ENCODE results near the gene SPTLC3.

Gene SPTLC3

DNA sequence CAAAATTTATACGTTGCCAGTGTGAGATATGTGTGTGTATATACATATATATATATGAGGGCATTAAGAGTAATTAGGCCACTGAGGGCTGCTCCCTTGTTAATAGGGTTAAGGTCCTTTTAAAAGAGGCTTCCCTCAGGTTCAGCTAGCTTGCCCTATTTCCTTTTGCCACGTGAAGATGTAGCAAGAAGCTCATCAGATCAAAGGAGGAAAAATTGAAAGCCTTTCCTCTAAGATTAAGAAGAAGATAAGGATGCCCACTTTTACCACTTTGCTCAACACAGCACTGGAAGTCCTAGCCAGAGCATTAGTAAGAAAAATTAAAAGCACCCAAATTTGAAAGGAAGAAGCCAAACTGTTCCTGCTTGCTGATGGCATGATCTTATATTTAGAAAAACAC, 179.1 kb downstream of the SPTLC3 start:
- TF ChIP-seq, protein P1, sequence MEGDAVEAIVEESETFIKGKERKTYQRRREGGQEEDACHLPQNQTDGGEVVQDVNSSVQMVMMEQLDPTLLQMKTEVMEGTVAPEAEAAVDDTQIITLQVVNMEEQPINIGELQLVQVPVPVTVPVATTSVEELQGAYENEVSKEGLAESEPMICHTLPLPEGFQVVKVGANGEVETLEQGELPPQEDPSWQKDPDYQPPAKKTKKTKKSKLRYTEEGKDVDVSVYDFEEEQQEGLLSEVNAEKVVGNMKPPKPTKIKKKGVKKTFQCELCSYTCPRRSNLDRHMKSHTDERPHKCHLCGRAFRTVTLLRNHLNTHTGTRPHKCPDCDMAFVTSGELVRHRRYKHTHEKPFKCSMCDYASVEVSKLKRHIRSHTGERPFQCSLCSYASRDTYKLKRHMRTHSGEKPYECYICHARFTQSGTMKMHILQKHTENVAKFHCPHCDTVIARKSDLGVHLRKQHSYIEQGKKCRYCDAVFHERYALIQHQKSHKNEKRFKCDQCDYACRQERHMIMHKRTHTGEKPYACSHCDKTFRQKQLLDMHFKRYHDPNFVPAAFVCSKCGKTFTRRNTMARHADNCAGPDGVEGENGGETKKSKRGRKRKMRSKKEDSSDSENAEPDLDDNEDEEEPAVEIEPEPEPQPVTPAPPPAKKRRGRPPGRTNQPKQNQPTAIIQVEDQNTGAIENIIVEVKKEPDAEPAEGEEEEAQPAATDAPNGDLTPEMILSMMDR (IDR thresholded peaks at IDR 0.05; ENCODE audit: low read depth, low read length, missing control alignments): no peak
- DNase-seq (ENCODE audit: low read depth): no peak
- no peak overlapping the region for H3K4me3 ChIP-seq (ENCODE audit: low read depth, low read length)

DNA sequence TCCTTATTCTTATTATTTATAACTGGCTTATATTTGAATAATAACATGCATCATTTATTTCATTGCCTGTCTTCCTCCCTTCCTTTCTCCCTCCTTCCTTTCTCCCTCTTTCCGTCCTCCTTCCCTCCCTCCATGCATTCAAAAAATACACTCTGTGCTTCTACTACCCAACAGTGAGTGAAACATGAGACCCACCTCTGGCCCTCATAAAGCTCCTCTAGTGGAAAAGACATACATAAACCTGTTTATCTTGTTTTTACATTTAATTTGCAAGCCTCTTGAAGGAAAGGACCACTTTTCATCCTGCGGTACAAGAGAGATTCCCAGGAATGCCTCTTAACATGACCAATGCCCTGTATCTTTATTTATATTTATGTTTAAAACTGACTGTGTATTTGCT, 190.5 kb downstream of the SPTLC3 start:
- TF ChIP-seq, protein P1 (IDR thresholded peaks at IDR 0.05; ENCODE audit: low read depth, low read length, missing control alignments): no peak
- no peak for DNase-seq (ENCODE audit: low read depth)
- no peak overlapping the region for H3K4me3 ChIP-seq (ENCODE audit: low read depth, low read length)

DNA sequence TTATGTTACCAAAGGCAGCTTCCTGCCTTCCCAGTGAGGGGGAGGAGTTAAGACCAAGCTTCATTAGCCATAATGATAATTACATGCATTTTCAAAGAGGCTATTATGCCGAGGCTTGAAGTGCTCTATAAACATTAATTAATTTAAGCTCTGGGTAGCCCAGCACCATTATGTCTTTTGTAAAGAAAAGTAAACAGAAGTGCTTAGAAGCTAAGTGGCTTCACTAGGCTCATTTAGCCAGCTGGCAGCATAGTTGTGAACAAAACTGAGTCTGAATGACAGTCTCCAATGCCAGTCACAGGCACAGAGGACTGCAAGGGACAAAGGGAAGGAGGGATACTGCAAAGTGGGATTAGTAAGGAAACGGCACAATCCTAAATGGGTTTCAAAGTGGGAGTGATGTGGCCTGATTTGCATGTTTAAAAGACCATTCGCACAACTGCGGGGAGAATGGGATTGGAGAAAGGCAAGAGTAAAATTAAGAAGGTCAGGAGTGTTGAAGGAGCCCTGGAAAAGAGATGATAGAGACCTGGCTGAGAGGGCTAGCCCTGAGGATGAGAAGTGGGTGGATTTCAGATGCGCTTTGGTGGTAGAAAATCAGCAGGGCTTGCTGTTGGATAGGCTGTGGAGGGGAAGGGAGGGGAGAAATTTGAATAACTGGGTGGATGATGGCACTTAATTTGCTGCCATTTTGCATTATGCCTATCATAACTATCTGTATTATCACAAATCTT, 192.2 kb downstream of the SPTLC3 start:
- no peak overlapping the region for H3K4me3 ChIP-seq (ENCODE audit: low read depth, low read length)
- TF ChIP-seq, protein P1 (IDR thresholded peaks at IDR 0.05; ENCODE audit: low read depth, low read length, missing control alignments): no peak
- no peak for DNase-seq (ENCODE audit: low read depth)

DNA sequence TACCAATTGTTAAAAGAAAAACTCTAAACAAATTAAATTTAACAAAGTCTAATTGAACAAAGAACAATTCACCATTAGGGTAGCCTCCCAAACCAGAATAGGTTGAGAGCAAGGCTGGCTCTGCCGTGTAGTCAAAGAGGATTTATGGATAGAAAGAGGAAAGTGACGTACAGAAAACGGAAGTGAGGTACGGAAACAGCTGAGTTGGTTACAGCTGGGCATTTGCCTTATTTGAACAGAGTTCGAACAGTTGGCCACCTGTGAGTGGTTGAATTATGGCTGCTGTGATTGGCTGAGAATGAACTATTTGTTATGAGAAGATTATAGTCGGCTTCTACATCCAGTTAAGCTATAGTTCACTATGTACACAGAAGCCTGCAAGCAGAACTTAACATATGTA, 193.8 kb downstream of the SPTLC3 start:
- no peak for DNase-seq (ENCODE audit: low read depth)

DNA sequence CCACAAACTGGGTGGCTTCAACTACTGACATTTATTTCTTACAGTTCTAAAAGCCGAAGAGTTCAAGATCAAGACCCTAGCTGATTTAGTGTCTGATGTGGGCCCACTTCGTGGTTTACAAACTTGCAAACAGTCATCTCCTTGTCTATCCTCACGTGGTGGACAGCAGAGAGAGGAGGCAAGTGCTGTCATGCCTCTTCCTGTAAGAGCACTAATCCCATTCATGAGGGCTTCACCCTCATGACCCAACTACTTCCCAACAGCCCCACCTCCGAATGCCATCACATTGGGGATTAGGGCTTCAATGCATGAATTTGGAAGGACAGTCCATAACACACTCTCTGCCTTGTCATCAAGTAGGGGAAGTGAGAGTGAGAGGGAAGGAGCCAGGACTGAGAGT, 196.7 kb downstream of the SPTLC3 start:
- DNase-seq (ENCODE audit: low read depth): no peak
- TF ChIP-seq, protein P1 (IDR thresholded peaks at IDR 0.05; ENCODE audit: low read depth, low read length, missing control alignments): no peak
- H3K4me3 ChIP-seq (ENCODE audit: low read depth, low read length): no peak overlapping the region

More for the DNA sequence above, 193.8 kb downstream of the SPTLC3 start:
- H3K4me3 ChIP-seq (ENCODE audit: low read depth, low read length): no peak overlapping the region
- TF ChIP-seq, protein P1 (IDR thresholded peaks at IDR 0.05; ENCODE audit: low read depth, low read length, missing control alignments): no peak

DNA sequence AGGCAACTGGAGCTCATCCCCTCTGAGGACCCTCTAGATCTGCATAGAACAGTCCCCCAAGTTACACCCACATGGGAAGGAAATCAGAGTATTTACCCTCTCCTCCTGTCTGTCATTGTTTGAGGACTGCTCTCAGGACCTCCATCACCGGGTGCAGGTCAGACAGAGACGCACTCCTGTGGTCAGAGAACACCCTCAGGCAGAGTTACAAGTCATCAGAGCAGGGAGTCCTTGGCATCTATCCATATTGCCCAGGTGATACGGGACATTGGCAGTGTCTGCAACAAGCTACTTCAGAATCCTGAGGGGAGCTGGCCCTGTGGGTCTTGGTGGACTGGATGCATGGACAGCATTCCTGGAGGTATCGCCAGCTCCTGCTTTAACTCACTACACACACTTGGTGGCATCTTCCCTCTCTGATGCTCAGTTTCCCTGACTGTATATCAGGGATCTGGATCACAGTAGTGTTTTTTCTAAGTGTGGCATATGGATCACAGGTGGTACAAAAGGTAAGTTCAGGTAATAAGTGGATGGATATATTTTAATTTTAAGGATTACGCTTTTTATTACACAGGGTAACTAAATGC, 197.2 kb downstream of the SPTLC3 start:
- H3K4me3 ChIP-seq (ENCODE audit: low read depth, low read length): no peak overlapping the region
- TF ChIP-seq, protein P1 (IDR thresholded peaks at IDR 0.05; ENCODE audit: low read depth, low read length, missing control alignments): no peak
- DNase-seq (ENCODE audit: low read depth): no peak

DNA sequence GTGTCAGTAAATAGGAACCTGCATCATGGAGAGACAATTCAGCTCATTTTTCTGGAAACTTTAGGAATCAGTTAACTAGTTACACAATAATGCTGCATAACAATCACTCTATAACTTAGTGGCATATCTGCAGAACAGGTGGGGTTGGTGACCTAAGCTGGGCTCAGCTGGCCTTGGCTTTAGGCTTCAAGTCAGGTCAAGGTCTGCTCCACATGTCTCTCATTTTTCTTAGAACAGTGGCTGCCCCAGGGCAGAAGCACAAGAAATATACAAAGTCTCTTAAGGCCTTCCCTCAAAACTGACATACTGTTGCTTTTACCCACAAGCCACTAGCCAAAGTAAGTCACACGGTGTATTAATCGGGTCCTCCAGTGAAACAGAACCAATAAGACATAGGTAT, 198.2 kb downstream of the SPTLC3 start:
- H3K4me3 ChIP-seq (ENCODE audit: low read depth, low read length): no peak overlapping the region
- TF ChIP-seq, protein P1 (IDR thresholded peaks at IDR 0.05; ENCODE audit: low read depth, low read length, missing control alignments): no peak
- no peak for DNase-seq (ENCODE audit: low read depth)

All from GM12864 (cell line).